HepG2 (cell line): ENCODE results near the gene TM6SF1. TPM values are rescaled to one million over a fixed set of nuclear protein-coding genes. Genes with fewer than 3 reads are reported as not detected.
A peak's percentile ranks its signal among the peaks of the same experiment; 100 is the strongest.

Source experiments
- DPF2 ChIP-seq: sonication (generic); formaldehyde crosslinking; IDR thresholded peaks from 2 replicates; pipeline ENCODE4 v1.4.0; 2020; ENCODE audit warnings: mild to moderate bottlenecking, low read depth, missing genetic modification reagents, borderline replicate concordance
- GATAD2A ChIP-seq: IDR thresholded peaks from 2 replicates; pipeline ENCODE4 v1.6.1; 2016
- GPN1 ChIP-seq: sonication (generic); formaldehyde crosslinking; IDR thresholded peaks from 2 replicates; pipeline ENCODE4 v1.5.1; 2020; ENCODE audit warnings: missing genetic modification reagents, borderline replicate concordance
- GZF1 ChIP-seq: sonication (generic); formaldehyde crosslinking; IDR thresholded peaks from 2 replicates; pipeline ENCODE4 v1.5.1; 2020; ENCODE audit warnings: mild to moderate bottlenecking, missing genetic modification reagents
- KLF16 ChIP-seq, 2 experiments: sonication (generic) in 1 of 2; formaldehyde crosslinking in 1 of 2; IDR thresholded peaks; 2 replicates each; pipeline versions ENCODE4 v1.6.1 to v1.8.0; 2016 to 2023; ENCODE audit warnings: missing genetic modification reagents in 2 of 2, missing compliant biosample characterization in 1 of 2
- MED8 ChIP-seq: sonication (generic); formaldehyde crosslinking; IDR thresholded peaks from 2 replicates; pipeline ENCODE4 v1.8.1; 2023; ENCODE audit warnings: mild to moderate bottlenecking, missing genetic modification reagents; ENCODE audit not compliant: insufficient replicate concordance
- MYNN ChIP-seq: sonication (generic); formaldehyde crosslinking; IDR thresholded peaks from 2 replicates; pipeline ENCODE4 v1.4.0; 2020; ENCODE audit warnings: mild to moderate bottlenecking, low read depth, missing genetic modification reagents
- NCOA1 ChIP-seq: sonication (generic); formaldehyde crosslinking; IDR thresholded peaks from 2 replicates; pipeline ENCODE4 v1.9.0; 2021; ENCODE audit warnings: missing genetic modification reagents
- NR1H2 ChIP-seq: sonication (generic); formaldehyde crosslinking; IDR thresholded peaks from 2 replicates; pipeline ENCODE4 v1.8.1; 2022; ENCODE audit warnings: low read depth, missing genetic modification reagents, borderline replicate concordance
- PPARG ChIP-seq: conservative IDR thresholded peaks from 2 replicates; pipeline ENCODE4 v1.6.1; 2016; ENCODE audit warnings: missing biosample characterization, missing genetic modification reagents
- PRDM10 ChIP-seq: sonication (generic); formaldehyde crosslinking; IDR thresholded peaks from 2 replicates; pipeline ENCODE4 v1.4.0; 2020; ENCODE audit warnings: low read depth, missing genetic modification reagents
- RFXAP ChIP-seq: sonication (generic); formaldehyde crosslinking; IDR thresholded peaks from 2 replicates; pipeline ENCODE4 v1.4.0; 2020; ENCODE audit warnings: missing genetic modification reagents, borderline replicate concordance
- SNAI1 ChIP-seq: sonication (generic); formaldehyde crosslinking; IDR thresholded peaks from 2 replicates; pipeline ENCODE4 v1.5.0; 2020; ENCODE audit warnings: mild to moderate bottlenecking, missing genetic modification reagents, borderline replicate concordance
- SOX5 ChIP-seq: IDR thresholded peaks from 2 replicates; pipeline ENCODE4 v1.6.1; 2016; ENCODE audit warnings: borderline replicate concordance
- TCF7 ChIP-seq: sonication (generic); IDR thresholded peaks from 2 replicates; pipeline ENCODE4 v1.6.1; 2016; ENCODE audit warnings: antibody characterized with exemption, low read depth
- TRIM24 ChIP-seq: sonication (generic); formaldehyde crosslinking; IDR thresholded peaks from 2 replicates; pipeline ENCODE4 v1.8.0; 2022; ENCODE audit warnings: mild to moderate bottlenecking, missing genetic modification reagents
- YY1 ChIP-seq: IDR thresholded peaks from 2 replicates; pipeline ENCODE4 v1.6.1; 2011; ENCODE audit warnings: low read length, low read depth, moderate library complexity, mild to moderate bottlenecking; ENCODE audit not compliant: insufficient read depth, insufficient replicate concordance
- ZFAT ChIP-seq: sonication (generic); formaldehyde crosslinking; conservative IDR thresholded peaks from 2 replicates; pipeline ENCODE4 v1.8.1; 2023; ENCODE audit warnings: missing genetic modification reagents, inconsistent platforms
- ZFX ChIP-seq: sonication (generic); formaldehyde crosslinking; IDR thresholded peaks from 2 replicates; pipeline ENCODE4 v1.4.0; 2020; ENCODE audit warnings: mild to moderate bottlenecking, low read depth, missing genetic modification reagents, moderate library complexity
- ZMAT5 ChIP-seq: sonication (generic); formaldehyde crosslinking; IDR thresholded peaks from 2 replicates; pipeline ENCODE4 v1.5.0; 2020; ENCODE audit warnings: mild to moderate bottlenecking, low read depth, missing genetic modification reagents, borderline replicate concordance
- ZNF350 ChIP-seq: sonication (generic); formaldehyde crosslinking; IDR thresholded peaks from 2 replicates; pipeline ENCODE4 v1.4.0; 2020; ENCODE audit warnings: mild to moderate bottlenecking, low read depth, missing genetic modification reagents, borderline replicate concordance
- ZNF512B ChIP-seq: sonication (generic); formaldehyde crosslinking; IDR thresholded peaks from 2 replicates; pipeline ENCODE4 v1.5.1; 2020; ENCODE audit warnings: missing genetic modification reagents, mild to moderate bottlenecking, borderline replicate concordance
- ZNF709 ChIP-seq: sonication (generic); formaldehyde crosslinking; IDR thresholded peaks from 2 replicates; pipeline ENCODE4 v1.5.0; 2020; ENCODE audit warnings: mild to moderate bottlenecking, missing genetic modification reagents
- polyA plus RNA-seq, 8 experiments: library from polyadenylated mRNA; depleted of rRNA in 3 of 8; stranded (reverse) in 7 of 8; unstranded in 1 of 8; fragments of >200 nt; fragmentation: Illumina TruSeq in 4 of 8; extraction: Trizol in 4 of 8; gene quantifications; 2 replicates each; pipeline versions ENCODE4 v1.2.1 to v1.2.3, GENCODE V29; 2011 to 2016; ENCODE audit warnings: low read depth in 4 of 8, missing spikeins in 1 of 8, mixed read lengths in 1 of 8; ENCODE audit not compliant: insufficient read depth in 1 of 8
- total RNA-seq, 5 experiments: library from RNA; depleted of rRNA; stranded (reverse); fragments of >200 nt; fragmentation: Illumina TruSeq; extraction: Trizol; gene quantifications; 2 replicates each; pipeline ENCODE4 v1.2.3, GENCODE V29; 2016; ENCODE audit warnings: low read depth in 1 of 5

TM6SF1 gene
- total and polyA plus RNA-seq, 2 of the 13 experiments (the other 11 are each of a cell fraction or from before 2014, with no cell fraction given): not detected

GRCh38 chr15:83066734-83067637 is 40.5 kb upstream of the TM6SF1 start, which contains the start of gene BTBD1 (continued):
- TF ChIP-seq ZNF512B (CRISPR knock-in tag) (no peak), MYNN (CRISPR knock-in tag) (no peak), YY1 (peak; percentile 84), ZMAT5 (no peak), GZF1 (CRISPR knock-in tag) (no peak), SOX5 (CRISPR knock-in tag) (no peak), ZNF350 (CRISPR knock-in tag) (no peak), PRDM10 (no peak), PPARG (CRISPR knock-in tag) (0 out of 2 replicates have a peak, but pooled peaks have one; percentile 42), GPN1 (CRISPR knock-in tag) (0 out of 2 replicates have a peak, but pooled peaks have one; percentile 57), ZFX (CRISPR knock-in tag) (peak; percentile 84), TRIM24 (CRISPR knock-in tag) (no peak), DPF2 (CRISPR knock-in tag) (no peak), ZNF709 (CRISPR knock-in tag) (no peak), GATAD2A (CRISPR knock-in tag) (no peak; the same call in 1 of the 2 replicates), ZFAT (CRISPR knock-in tag) (no peak), NCOA1 (no peak), RFXAP (CRISPR knock-in tag) (0 out of 2 replicates have a peak, but pooled peaks have one; percentile 13), KLF16 (CRISPR knock-in tag; IDR thresholded peaks at IDR 0.05) (peak in 1 of 2 experiments; percentile 40; a peak in 1 of 4 replicates), TCF7 (no peak), NR1H2 (CRISPR knock-in tag) (no peak), SNAI1 (CRISPR knock-in tag) (no peak), MED8 (no peak)
